Muscle layer of colon (tissue), 2 donors: ENCODE data around the gene NGRN.
"Not testable (repeated sequence)": the region's sequence is repeated elsewhere in the genome, so short reads cannot be mapped to it uniquely, and the experiment has no call there.

Experiments used
- H3K27ac ChIP-seq: one replicate; pipeline ENCODE4 v1.7.0; 2013; ENCODE audit warnings: low read depth, mild to moderate bottlenecking, low read length, moderate library complexity
- H3K27me3 ChIP-seq, 2 donors: one replicate each; pipeline ENCODE4 v1.7.0; 2013; ENCODE audit warnings: low read length in 2 of 2, mild to moderate bottlenecking in 2 of 2; ENCODE audit not compliant: insufficient read depth in 2 of 2, control insufficient read depth in 1 of 2
- H3K36me3 ChIP-seq: one replicate; pipeline ENCODE4 v1.7.0; 2013; ENCODE audit warnings: mild to moderate bottlenecking, low read length; ENCODE audit not compliant: insufficient read depth
- H3K4me1 ChIP-seq: one replicate; pipeline ENCODE4 v1.7.0; 2013; ENCODE audit warnings: mild to moderate bottlenecking, low read length; ENCODE audit not compliant: insufficient read depth
- H3K4me3 ChIP-seq, 2 donors: one replicate each; pipeline ENCODE4 v1.7.0; 2013; ENCODE audit warnings: low read length in 2 of 2, low read depth in 1 of 2, mild to moderate bottlenecking in 1 of 2, moderate library complexity in 1 of 2
- H3K9ac ChIP-seq: one replicate; pipeline ENCODE4 v1.7.0; 2013; ENCODE audit warnings: low read length
- H3K9me3 ChIP-seq: one replicate; pipeline ENCODE4 v1.7.0; 2013; ENCODE audit warnings: mild to moderate bottlenecking, low read length
- donor health status: abdominal sarcoma.
- donor health status: Adenocarcinoma of cecum.

Gene NGRN

GRCh38 chr15:90291679-90292356 is 26.3 kb downstream of the NGRN start:
- Histone ChIP-seq H3K9ac (no peak overlapping the region), H3K9me3 (no peaks in the 10 kb centered on the region), H3K36me3 (no peaks in the 10 kb centered on the region), H3K4me1 (peaks cover 6% of the 10 kb centered on the region), H3K27me3 (no peaks in the 10 kb centered on the region), H3K27ac (no peak overlapping the region), H3K4me3 (no peak overlapping the region)

- not testable (repeated sequence) for H3K4me1 ChIP-seq, H3K27ac ChIP-seq, H3K36me3 ChIP-seq, H3K9me3 ChIP-seq, H3K27me3 ChIP-seq, H3K9ac ChIP-seq, H3K4me3 ChIP-seq
These were observed 27.8 kb downstream of the NGRN start for GRCh38 chr15:90293040-90293810.

- Histone ChIP-seq H3K27me3 (no peaks in the 10 kb centered on the region), H3K4me1 (no peaks in the 10 kb centered on the region), H3K36me3 (no peaks in the 10 kb centered on the region), H3K9me3 (no peaks in the 10 kb centered on the region), H3K27ac (no peak overlapping the region), H3K4me3 (no peak overlapping the region), H3K9ac (no peak overlapping the region)
These were observed 28.7 kb downstream of the NGRN start for GRCh38 chr15:90294159-90294558.

GRCh38 chr15:90294601-90295269 is 29.3 kb downstream of the NGRN start:
- Histone ChIP-seq H3K9ac (no peak overlapping the region), H3K4me3 (no peak overlapping the region)

GRCh38 chr15:90295270-90295648 is 29.8 kb downstream of the NGRN start:
- Histone ChIP-seq H3K9me3 (no peaks in the 10 kb centered on the region), H3K4me1 (no peaks in the 10 kb centered on the region), H3K4me3 (no peak overlapping the region), H3K36me3 (no peaks in the 10 kb centered on the region), H3K9ac (no peak overlapping the region), H3K27ac (no peak overlapping the region), H3K27me3 (no peaks in the 10 kb centered on the region)

More at GRCh38 chr15:90294601-90295269, 29.3 kb downstream of the NGRN start:
- no peak overlapping the region for H3K27ac ChIP-seq
- no peaks in the 10 kb centered on the region for H3K27me3 ChIP-seq
- H3K9me3 ChIP-seq, result no peaks in the 10 kb centered on the region
- H3K36me3 ChIP-seq, result no peaks in the 10 kb centered on the region
- no peaks in the 10 kb centered on the region for H3K4me1 ChIP-seq

- H3K4me3 ChIP-seq, H3K4me1 ChIP-seq, H3K9me3 ChIP-seq, H3K9ac ChIP-seq, H3K27me3 ChIP-seq, H3K27ac ChIP-seq, H3K36me3 ChIP-seq: not testable (repeated sequence)
These were observed 30.9 kb downstream of the NGRN start for GRCh38 chr15:90296316-90296884.

- Histone ChIP-seq H3K4me1 (no peaks in the 10 kb centered on the region), H3K36me3 (no peaks in the 10 kb centered on the region), H3K27me3 (no peaks in the 10 kb centered on the region), H3K9me3 (no peaks in the 10 kb centered on the region), H3K27ac (no peak overlapping the region), H3K9ac (no peak overlapping the region), H3K4me3 (no peak overlapping the region)
These were observed 31.5 kb downstream of the NGRN start for GRCh38 chr15:90297021-90297420.

GRCh38 chr15:90300541-90300940 is 35.1 kb downstream of the NGRN start:
- H3K27me3 ChIP-seq, result no peaks in the 10 kb centered on the region
- no peak overlapping the region for H3K9ac ChIP-seq
- no peak overlapping the region for H3K4me3 ChIP-seq
- no peaks in the 10 kb centered on the region for H3K4me1 ChIP-seq
- H3K9me3 ChIP-seq, result no peaks in the 10 kb centered on the region
- H3K27ac ChIP-seq, result no peak overlapping the region
- no peaks in the 10 kb centered on the region for H3K36me3 ChIP-seq

- H3K27ac ChIP-seq, result no peak overlapping the region
- H3K4me3 ChIP-seq, result no peak overlapping the region
- no peak overlapping the region for H3K9ac ChIP-seq
These were observed 35.7 kb downstream of the NGRN start for GRCh38 chr15:90300988-90301706.

GRCh38 chr15:90301707-90302300 is 36.3 kb downstream of the NGRN start:
- H3K9me3 ChIP-seq, result no peaks in the 10 kb centered on the region
- no peaks in the 10 kb centered on the region for H3K36me3 ChIP-seq
- H3K27ac ChIP-seq, result no peak overlapping the region
- H3K27me3 ChIP-seq, result no peaks in the 10 kb centered on the region
- H3K4me1 ChIP-seq, result peaks cover 4% of the 10 kb centered on the region
- no peak overlapping the region for H3K4me3 ChIP-seq
- H3K9ac ChIP-seq, result no peak overlapping the region

More at GRCh38 chr15:90300988-90301706, 35.7 kb downstream of the NGRN start:
- Histone ChIP-seq H3K36me3 (no peaks in the 10 kb centered on the region), H3K4me1 (peaks cover 2% of the 10 kb centered on the region), H3K9me3 (no peaks in the 10 kb centered on the region), H3K27me3 (no peaks in the 10 kb centered on the region)

- H3K4me1 ChIP-seq, H3K36me3 ChIP-seq, H3K27me3 ChIP-seq, H3K27ac ChIP-seq, H3K4me3 ChIP-seq, H3K9ac ChIP-seq, H3K9me3 ChIP-seq: not testable (repeated sequence)
These were observed 39.9 kb downstream of the NGRN start for GRCh38 chr15:90305355-90305754.
